GM20431 (cell line): Measurements from ENCODE around the gene S100Z.
"Not testable (repeated sequence)": the region's sequence is repeated elsewhere in the genome, so short reads cannot be mapped to it uniquely, and the experiment has no call there.

Experiments used
- in situ Hi-C: fragments of 300-500 bp; cut with MseI, MboI; formaldehyde crosslinking; loops from one replicate; pipeline ENCODE4 v1.15.0; 2020; ENCODE audit warnings: low sequenced_read_pairs; ENCODE audit not compliant: unreplicated experiment

Gene S100Z

DNA sequence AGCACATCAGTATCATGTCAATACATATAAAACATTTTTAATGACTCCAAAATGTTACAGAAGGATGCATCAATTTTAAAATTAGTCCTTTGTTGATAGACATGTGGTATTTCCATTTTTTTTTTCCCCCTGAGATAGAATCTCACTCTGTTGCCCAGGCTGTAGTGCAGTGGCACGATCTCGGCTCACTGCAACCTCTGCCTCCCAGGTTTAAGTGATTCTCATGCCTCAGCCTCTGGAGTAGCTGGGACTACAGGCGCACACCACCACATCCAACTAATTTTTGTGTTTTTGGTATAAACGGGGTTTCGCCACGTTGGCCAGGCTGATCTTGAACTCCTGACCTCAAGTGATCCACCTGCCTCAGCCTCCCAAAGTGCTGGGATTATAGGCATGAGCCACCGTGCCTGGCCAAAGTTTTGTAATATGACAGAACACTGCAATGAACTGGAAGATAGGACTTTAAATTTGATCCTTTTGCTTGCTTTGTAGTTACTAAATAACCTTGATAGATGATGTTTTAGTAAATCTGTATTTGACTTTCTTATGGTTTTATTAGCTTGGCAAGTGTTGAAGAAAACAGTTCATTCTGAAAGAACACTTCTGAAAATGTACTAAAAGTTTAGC lies 27.6 kb upstream of the S100Z start:
- in situ Hi-C loops: not testable (repeated sequence)

DNA sequence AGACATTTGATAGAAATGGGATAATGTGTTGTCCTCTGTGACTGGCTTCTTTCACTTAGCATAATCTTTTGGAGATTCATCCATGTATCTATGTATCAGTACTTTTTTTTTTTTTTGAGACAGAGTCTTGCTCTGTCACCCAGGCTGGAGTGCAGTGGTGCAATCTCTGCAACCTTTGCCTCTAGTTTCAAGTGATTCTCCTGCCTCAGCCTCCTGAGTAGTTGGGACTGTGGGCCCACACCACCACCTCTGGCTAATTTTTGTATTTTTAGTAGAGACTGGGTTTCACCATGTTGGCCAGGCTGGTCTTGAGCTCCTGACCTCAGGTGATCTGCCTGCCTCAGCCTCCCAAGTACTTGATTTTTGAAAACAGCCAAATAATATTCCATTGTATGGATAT lies 23.4 kb upstream of the S100Z start:
- in situ Hi-C loops: not testable (repeated sequence)

DNA sequence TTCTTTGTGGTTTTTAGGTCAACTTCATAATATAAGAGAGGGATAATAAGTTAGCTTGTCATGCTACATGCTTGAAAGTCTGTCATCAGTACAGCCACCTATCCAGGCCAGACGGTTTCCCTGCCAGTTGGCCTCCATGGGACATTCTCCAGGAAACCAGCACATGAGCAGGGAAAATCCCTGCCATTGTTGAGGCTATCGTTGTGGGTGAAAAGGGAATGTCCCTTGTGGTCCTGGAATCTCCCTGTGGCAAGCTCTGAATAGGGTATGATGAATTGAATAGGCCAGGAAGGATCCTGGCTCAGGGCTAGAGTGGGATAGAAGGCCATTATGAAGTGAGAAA lies 18.7 kb upstream of the S100Z start:
- in situ Hi-C loops: no loop called here

DNA sequence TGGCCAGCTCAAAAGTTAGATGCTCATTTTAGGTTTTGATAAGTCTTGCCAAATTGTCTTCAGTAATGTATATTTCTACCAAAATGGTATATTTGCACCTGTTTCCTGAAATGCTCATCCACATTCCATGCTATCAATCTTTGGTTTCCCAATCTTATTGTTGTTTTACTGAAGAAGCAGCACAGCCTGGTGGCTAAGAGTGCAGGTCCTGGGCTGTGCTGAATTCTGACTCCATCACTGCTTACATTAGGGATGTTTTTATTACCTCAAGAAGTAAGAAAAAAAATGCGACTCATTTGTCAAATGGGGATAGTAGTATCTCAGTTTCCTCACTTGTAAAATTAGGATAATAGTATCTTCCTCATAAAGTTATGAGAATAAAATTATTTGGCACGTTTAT lies 13.6 kb upstream of the S100Z start:
- in situ Hi-C loops: no loop called here

DNA sequence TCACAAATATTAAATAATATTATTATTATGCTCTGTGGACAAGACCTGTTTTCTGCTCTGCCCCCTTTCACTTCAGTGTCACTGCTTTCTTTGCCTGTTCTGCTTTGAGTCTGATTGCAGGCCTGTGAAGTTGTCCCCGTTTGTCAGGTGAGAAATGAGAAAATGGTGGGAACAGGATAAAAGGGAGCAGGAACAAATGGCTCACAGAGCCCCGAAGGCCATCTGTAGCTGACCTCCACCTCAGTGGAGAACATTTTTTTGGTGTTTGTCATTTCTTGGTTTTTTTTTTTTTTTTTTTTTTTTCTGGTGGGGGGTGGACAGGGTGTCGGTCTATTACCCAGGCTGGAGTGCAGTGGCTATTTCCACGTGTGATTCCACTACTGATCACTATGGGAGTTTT lies 13.2 kb upstream of the S100Z start:
- in situ Hi-C loops: no loop called here

DNA sequence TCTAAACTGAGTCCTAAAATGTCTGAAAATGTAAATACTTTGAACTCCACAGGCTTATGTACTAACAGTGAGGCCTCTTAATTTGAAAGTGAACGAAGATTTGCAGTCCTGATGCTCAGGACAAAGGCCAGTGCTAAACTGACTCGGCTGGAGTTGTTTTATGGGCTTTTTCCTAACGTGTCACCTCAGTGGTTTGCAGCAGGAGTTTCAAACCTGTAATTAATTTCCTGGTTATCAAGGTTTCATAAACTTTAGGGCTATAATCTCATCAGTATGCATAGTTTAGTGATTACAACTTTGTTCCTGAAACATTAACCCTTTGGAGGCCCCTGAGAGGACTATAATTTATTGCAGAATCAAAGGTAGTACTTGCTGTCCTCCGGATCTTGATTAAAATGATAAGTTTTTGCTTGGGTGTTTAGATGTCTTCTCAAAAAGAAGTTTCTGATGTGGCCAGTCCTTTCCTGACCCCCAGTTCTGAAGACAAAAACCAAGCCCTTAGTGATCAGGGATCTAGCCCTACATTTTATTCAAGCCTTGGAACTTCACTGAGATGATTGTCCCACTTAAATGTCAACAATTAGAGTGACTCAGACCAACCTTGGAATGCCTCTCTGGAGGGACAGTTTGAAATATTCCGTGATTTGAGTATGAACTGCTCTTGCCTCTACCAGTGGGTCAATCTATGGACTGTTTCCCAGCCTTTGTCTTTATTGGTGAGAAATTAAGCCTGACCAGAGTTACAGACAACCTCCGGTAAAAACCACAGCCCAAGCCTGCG lies 11.1 kb upstream of the S100Z start:
- in situ Hi-C loops: no loop called here

DNA sequence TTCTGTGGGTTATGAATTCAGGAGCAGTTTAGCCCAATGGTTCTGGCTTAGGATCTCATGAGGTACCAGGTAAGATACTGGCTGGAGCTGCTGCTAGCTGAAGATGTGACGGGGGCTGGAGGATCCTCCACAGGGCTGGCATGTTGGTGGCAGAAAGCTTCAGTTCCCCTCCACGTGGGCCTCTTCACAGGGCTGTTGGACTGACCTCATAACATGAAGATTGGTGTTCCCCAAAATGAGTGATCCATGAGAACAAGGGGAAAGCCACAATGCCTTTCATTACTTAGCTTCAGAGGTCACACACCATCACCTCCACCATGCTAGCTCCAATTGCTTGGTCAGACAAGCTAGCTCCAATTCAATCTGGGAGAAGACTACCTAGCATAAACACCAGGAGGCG lies 8.5 kb upstream of the S100Z start:
- in situ Hi-C loops: no loop called here

DNA sequence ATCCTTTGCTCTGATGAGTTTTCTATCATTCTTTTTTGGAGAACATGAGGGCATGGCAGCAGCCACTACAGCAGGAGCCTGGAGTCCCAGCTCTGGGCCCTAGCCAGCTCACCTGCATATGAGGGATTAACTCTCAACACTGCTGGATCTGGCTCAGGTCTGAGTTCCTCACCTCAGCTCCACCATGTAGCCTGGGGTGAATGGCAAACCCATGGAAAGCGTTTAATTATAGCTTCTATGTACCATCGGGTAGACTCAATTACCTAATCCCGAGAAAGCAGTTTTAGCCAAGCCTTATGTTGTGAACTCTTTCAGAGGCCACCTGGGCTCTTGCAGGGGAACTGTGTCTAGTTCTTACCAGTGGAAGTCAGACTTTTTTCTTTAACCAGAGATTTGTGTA lies 3.9 kb upstream of the S100Z start:
- in situ Hi-C loops: no loop called here

- in situ Hi-C loops: no loop called here
These were observed 830 bp downstream of the S100Z start for GRCh38 chr5:76850543-76851145.

GRCh38 chr5:76851728-76852369 lies 2.0 kb downstream of the S100Z start:
- in situ Hi-C loops: no loop called here

DNA sequence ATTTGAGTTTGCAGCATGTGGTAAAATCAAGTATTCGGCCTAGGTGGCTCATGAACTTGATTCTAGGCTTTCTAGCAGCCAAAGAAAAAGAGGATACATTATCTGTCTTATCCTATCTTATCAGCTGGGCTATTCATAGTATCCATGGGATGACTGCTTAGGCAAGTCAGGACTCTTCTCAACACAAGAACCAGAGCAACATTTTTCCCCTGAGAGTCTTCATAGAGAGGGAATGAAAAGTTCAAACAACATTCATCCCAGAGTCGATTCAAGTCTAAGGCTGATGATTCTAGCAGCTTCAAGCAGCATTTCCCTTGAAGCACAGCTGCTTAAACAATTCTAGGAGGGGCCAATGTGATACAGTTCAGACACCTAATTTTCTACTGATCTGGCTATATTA lies 3.0 kb downstream of the S100Z start:
- in situ Hi-C loops: no loop called here

DNA sequence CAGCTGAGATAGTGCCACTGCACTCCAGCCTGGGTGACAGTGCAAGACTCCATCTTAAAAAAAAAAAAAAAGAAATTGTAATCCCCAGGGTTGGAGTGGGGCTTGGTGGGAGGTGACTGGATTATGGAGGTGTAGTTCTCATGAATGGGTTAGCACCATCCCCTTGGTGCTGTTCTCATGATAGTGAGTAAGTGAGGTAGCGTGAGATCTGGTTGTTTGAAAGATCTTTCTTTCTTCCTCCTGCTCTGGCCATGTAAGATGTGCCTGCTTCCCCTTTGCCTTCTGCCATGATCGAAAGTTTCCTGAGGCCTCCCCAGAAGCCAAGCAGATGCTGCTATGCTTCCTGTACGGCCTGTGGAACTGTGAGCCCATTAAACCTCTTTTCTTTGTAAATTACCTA lies 3.9 kb downstream of the S100Z start:
- in situ Hi-C loops: not testable (repeated sequence)

DNA sequence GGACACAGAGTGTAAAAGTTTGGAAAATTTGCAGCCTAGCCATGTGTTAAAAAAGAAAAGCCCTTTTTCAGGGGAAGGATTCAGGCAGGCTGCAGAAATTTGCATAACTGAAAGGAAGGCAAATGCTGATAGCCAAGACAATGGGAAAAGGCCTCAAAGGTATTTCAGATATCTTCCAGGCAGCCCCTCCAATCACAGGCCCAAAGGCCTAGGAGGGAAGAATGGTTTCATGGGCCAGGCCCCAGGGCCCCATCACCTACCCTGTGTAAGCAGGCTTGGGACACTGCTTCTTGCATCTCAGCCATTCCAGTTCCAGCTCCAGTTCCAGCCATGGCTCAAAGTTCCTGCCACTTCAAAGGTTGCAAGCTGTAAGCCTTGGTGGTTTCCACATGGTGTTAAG lies 4.8 kb downstream of the S100Z start:
- in situ Hi-C loops: no loop called here

DNA sequence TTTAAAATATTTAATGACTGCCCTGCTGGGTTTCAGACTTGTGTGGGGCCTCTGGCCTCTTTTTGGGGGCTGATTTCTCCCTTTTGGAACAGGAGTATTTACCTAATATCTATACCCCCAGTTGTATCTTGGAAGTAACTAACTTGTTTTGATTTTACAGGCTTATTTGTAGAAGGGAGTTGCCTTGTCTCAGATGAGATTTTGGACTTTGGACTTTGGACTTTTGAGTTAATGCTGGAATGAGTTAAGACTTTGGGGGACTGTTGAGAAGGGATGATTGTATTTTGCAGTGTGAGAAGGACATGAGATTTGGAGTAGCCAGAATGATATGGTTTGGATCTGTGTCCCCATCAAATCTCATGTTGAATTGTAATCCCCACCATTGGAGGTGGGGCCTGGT lies 5.7 kb downstream of the S100Z start:
- in situ Hi-C loops: not testable (repeated sequence)

DNA sequence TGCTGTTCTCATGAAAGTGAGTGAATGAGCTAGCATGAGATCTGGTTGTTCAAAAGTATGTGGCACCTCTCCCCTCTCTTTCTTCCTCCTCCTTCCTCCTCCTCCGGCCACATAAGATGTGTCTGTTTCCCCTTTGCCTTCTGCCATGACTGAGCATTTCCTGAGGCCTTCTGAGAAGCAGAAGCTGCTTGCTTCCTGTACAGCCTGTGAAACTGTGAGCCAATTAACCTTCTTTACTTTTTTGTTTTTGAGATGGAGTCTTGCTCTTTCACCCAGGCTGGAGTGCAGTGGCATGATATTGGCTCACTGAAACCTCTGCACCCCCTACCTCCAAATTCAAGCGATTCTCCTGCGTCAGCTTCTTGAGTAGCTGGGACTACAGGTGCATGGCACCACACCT lies 6.1 kb downstream of the S100Z start:
- in situ Hi-C loops: no loop called here

DNA sequence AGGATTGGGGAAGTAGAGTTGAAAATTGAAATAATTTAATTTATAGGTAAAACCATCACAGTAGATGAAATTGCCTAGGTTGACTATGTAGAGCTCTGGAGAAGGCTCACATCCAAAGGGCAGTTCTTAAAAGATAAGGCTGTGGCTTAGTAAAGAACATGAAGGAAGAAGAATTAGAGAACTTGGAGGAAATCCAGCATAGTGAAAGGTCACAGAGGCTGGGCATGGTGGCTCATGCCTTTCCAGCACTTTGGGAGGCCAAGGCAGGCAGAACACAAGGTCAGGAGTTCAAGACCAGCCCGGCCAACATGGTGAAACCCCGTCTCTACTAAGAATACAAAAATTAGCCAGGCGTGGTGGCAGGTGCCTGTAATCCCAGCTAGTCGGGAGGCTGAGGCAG lies 7.0 kb downstream of the S100Z start:
- in situ Hi-C loops: not testable (repeated sequence)

DNA sequence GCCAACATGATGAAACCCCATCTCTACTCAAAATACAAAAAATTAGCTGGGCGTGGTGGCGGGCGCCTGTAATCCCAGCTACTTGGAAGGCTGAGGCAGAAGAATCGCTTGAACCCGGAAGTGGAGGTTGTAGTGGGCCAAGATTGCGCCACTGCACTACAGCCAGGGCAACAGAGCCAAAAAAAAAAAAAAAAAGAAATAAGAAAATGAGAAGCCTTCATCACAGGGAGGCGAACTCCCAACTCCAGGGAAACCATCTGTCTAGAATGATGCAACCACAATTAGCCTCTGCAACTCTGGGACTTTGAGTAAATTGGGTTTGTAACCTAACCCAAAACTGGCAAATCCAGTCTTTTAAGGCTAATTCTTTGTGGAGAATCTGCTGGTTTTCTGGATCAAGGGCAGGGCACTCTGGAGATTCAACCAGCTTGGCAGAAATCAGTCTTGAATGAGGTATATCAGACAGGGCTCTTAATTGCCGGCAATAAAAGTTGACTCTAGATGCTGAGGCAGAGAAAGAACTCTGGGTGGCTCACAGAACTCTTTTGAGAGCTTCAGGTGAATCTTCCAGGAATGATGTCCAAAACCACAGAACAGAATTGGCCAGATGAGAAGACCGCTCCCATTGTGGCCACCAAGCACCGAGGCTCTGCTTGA lies 9.9 kb downstream of the S100Z start:
- in situ Hi-C loops: no loop called here

- in situ Hi-C loops: no loop called here
These were observed 11.8 kb downstream of the S100Z start for GRCh38 chr5:76861612-76862011.

- in situ Hi-C loops: no loop called here
These were observed 13.2 kb downstream of the S100Z start for GRCh38 chr5:76863001-76863400.

GRCh38 chr5:76866503-76866902 lies 16.7 kb downstream of the S100Z start:
- in situ Hi-C loops: no loop called here

DNA sequence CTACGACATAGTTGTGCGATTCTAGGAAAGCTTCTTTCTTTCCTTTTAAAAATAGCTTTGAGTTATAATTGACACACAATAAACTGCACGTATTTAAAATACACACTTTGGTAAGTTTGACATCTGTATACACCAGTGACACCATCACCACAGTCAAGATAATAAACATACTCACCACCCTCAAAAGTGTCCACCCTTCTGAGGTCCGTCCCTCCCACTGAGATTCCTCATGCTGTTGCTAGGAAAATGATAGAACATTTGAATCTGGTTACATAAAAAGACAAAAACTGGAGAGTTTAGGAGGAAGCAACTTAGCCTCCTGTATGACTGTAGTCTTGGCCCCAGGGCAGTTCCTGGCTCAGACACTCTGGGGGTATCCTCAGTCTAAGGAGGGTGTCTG lies 17.2 kb downstream of the S100Z start:
- in situ Hi-C loops: no loop called here
